GM19025 (cell line): ENCODE measurements around the gene PTGFRN.
"Not testable (repeated sequence)": the region's sequence is repeated elsewhere in the genome, so short reads cannot be mapped to it uniquely, and the experiment has no call there.

Source experiments
- ATAC-seq: cut with Tn5 transposase; IDR thresholded peaks from one replicate; pipeline ENCODE4 v1.9.1; 2021; ENCODE audit warnings: mild to moderate bottlenecking, low read depth, moderate library complexity; ENCODE audit not compliant: unreplicated experiment

PTGFRN gene

DNA sequence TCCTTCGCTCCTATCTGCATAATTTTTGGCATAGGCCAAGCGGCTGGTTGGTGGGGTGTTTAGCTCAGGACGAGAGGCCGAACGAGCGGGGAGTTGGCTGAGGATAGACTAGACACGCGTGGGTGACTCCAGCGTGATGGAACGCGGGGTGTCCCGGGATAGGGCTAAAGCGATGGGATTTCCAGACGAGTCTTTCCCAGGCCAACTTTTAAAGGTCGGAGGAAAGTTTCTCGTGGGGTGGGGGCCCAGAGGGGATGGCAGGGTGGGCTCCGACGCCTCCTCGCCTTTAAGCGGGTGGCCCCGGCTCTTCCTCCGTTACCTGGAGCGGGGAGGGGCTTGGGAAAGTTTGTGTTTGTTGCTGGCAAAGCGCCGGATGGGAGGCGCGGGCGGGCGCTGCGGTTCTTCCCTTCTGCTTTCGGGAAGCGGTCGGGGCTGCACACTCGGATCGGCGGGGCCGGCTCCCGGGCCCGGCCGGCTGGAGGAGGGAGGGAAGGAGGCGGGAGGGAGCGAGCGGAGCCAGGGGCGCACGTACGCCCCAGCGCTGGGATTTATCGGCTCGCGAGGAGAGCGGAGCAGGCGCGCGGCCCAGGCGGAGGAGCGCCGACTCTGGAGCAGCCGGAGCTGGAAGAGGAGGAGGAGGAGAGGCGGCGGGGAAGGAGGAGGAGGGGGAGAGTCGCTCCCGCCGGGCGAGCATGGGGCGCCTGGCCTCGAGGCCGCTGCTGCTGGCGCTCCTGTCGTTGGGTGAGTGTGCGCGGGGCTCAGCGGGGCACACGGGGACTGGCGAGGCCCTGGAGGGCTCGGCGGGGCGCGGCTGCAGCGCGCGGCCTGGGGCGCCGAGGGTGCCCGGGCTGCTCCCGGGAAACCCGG lies at the start of gene PTGFRN:
TSS of gene PTGFRN (plus strand) at position 405 of the 867 bp plus-strand sequence. CDS start at position 693, 288 bp downstream.
- ATAC-seq, result no peak

GRCh38 chr1:116860167-116860566 lies 49.5 kb upstream of the PTGFRN start:
- not testable (repeated sequence) for ATAC-seq

GRCh38 chr1:116861137-116861536 lies 48.6 kb upstream of the PTGFRN start:
- ATAC-seq, result no peak

DNA sequence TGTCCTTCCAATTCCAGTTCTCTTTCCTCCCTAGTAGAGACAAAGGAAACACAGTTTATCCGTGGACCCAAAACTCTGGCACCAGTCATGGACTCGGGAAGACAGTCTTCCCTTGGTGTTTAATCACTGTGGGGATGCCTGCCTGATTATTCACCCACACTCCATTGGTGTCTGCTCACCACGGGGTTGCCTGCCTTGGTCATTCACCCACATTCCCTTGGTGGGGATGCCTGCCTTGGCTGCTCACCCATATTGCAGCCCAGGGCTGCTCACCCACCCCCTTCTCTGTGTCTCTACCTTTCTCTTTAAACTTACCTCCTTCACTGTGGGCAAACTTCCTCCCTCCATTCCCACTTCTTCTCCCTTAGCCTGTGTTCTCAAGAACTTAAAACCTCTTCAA lies 46.7 kb upstream of the PTGFRN start:
- ATAC-seq, result not testable (repeated sequence)

GRCh38 chr1:116866478-116866877 lies 43.2 kb upstream of the PTGFRN start:
- not testable (repeated sequence) for ATAC-seq

GRCh38 chr1:116868385-116868784 lies 41.3 kb upstream of the PTGFRN start:
- no peak for ATAC-seq

DNA sequence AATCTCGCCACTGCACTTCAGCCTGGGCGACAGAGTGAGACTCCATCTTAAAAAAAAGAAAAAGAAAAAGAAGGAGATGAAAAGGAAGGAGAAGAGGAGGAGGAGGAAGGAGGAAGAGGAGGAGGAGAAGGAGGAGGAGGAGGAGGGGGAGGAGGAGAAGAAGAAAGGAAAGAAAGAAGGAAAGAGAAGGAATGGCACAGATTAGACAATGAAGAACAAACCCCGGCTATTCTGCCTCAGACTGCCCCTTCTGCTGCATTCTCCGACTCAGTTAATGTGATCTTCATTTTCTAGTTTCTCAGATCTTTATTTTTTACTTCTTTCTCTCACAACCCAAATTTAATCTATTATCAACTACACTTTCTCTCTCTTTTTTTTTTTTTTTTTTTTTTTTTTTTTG lies 40.1 kb upstream of the PTGFRN start:
- ATAC-seq, result no peak

DNA sequence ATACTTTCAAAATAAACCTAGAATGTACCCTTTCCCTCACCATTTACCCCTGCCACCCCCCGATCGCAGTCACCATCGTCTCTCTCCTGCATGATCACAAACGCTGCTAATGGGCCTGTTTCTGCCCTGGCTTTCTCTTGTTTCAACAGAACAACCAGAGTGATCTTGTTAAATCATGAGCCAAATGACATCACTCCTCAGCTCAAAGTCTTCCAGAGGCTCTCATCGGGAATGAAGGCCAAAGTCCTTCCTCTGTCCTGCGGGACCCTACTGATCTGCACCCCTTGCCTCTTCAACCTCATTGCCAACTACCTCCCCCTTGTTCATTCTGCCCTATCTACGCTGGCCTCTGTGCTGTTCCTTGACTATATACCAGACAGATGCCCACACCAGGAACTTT lies 39.4 kb upstream of the PTGFRN start:
- no peak for ATAC-seq

DNA sequence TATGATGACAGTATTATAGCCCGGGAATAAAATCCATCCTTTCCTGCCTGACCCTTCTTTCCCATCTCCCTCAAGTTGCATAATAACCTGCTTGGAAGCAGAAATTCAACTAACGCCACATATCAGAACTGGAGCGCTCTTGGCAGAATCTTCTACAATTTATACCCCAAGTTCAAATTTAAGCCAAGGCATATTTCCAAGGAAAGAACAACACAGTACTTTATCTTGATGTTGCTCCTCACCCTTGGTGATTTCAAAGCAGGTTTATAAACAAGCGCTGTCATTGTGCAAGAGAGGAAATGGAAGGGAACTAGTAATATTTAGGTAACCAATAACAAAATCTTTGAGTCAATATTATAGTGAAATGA lies 38.0 kb upstream of the PTGFRN start:
- ATAC-seq, result no peak

DNA sequence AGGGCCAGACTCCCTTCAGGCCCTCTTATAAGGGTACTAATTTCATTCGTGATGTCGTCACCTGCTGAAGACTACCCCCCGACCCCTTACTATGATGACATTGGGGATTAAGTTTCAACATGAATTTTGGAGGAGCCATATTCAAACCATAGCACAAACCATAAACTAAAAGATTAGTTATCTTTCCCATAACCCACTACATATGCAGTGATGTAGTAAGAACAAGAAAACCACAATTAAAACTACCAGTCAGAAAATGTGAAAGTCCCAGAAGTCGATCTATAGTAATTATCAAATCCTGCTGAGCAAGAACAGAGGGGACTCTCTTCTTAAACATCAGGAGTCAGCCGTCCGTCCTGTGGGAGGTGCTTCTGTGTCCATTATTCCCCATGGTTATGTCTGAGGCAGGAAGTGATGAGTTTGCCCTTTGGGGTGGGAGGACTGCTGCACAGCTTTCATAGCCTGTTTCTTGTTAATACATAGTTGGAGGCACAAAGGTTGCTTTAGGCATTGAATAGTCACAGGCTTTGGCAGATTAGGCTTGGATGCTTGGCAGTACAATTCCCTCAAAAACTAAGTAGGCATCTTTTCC lies 35.9 kb upstream of the PTGFRN start:
- no peak for ATAC-seq

GRCh38 chr1:116874733-116875249 lies 34.9 kb upstream of the PTGFRN start:
- ATAC-seq, result no peak

GRCh38 chr1:116875391-116875790 lies 34.3 kb upstream of the PTGFRN start:
- no peak for ATAC-seq

GRCh38 chr1:116875946-116876345 lies 33.8 kb upstream of the PTGFRN start:
- not testable (repeated sequence) for ATAC-seq

- no peak for ATAC-seq
Measured at GRCh38 chr1:116877141-116877818, 32.4 kb upstream of the PTGFRN start.

DNA sequence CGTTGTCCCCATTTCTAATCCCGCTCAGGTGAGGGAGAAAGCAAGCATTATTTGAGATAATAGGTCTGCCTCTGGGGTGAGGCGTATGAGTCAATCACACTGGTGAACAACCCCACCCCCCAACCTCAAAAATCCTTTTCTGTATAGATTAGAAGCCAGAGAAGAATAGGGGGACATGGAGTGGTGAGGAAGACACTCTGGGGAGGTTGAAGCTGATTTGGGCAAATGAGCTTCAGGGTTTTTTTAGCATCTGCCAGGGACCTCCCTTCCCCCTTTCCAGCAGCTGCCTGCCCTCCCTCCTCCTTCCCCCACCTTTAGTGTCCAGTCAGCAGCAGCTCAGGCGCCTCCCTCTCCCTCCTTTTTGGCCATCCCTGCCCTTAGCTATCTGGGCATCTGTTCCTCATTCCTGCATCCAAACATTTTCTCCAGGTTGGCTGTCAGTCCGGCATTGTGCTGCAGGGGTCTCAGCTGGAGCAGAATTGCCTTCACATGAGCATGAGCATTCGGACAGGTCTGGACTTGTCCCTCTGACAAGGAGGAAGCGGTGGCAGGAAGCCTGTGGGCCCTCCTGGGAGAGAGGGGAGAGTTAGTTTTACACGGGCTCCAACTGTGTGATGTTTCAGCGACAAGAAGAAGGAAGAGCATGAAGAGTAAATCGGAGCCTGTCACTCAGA lies 30.8 kb upstream of the PTGFRN start:
- ATAC-seq, result peak; percentile 48

- peak; percentile 24 for ATAC-seq
Measured at GRCh38 chr1:116879478-116880133, 30.1 kb upstream of the PTGFRN start.

- no peak for ATAC-seq
Measured at GRCh38 chr1:116880917-116881316, 28.8 kb upstream of the PTGFRN start.

DNA sequence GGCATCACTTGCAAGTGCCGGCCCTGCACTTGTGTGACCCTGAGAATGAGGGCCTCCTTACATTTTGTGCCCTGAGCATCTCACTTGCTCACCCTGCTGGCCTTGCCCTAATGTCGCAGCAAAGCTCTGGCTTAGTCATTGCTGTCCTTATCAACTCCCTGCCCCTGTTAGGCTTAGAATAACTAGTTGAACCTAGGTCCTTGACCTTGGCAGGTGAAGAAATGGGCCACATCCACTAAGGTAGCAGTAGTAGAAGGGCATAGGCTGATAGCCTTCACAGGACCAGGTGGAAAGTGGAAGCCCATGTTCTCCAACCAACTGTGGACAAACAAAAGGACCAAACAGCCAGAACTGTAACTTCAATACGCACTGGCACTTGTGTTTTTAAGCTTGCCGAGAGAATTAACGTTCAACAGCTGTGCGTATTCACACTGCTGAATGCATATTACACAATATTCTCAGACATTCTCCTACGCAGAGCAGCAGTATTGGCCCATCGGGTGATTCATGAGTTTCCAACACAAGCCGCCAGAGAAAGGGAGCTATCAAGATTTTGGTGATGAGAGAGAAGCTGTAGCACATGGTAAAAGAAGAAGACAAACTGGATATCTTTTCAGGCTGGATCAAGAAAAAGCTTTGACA lies 27.7 kb upstream of the PTGFRN start:
- ATAC-seq, result no peak

- ATAC-seq, result no peak
Measured at GRCh38 chr1:116882866-116883265, 26.9 kb upstream of the PTGFRN start.
